T follicular helper cell (primary cell): ENCODE measurements around the gene DSCAML1.

Source experiments
- DNase-seq: peaks from one replicate; pipeline ENCODE4 v3.0.0-alpha.2; 2020; ENCODE audit warnings: low read depth

DSCAML1 gene

DNA sequence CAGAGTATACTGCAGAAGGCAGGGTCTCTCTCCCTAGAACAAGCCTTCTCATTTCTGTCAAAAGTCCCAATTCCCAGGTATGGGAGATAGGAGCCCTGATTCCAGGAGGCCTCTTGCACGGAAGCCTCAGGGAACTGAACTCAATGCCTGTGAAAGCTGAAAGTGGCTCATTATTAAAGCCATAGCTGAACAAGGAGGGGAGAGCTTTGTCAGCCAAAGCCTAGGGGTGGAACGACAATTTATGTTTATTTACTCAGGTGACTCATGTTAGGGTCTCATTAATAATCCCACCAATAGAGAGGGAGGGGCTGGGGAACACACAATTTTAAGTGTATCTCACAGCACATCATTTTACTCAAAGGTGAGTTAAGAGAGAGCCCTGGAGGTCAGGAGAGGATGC, 44.9 kb downstream of the DSCAML1 start:
- no peak for DNase-seq

DNA sequence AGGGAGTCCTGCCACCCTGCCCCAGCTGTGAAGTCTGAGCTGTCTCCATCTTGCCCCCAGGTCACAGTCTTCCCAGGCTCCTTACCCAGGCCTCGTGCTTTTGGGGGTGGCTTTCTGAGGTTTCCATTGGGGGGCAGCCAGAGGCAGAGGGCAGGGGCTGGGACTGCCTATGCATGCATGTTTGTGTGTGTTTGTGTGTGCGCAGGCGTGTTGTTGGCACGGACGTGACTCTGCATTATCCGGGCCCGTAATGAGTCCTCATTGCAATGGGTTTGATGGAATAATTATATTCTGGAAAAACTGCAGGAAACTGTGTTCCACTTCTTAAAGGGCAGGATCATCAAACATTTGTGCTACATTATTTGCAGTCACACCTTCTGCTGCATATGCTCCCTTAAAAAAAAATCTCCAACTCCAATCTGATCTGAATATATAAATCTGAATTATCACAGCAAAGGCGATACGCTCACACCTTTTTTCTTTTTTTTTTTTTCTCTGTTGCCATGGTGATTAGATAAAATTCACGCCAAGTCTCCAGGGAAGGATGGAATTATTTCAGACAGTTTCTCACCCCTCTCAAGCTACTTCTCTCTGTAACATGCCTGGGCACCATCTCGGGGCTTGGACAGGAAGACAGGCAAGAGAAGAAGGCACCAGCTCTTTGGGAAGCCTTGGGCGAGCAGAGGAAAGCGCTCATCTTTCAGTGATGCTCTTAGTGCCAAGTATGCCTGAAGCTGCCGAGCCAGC, 45.9 kb downstream of the DSCAML1 start:
- DNase-seq = no peak

DNA sequence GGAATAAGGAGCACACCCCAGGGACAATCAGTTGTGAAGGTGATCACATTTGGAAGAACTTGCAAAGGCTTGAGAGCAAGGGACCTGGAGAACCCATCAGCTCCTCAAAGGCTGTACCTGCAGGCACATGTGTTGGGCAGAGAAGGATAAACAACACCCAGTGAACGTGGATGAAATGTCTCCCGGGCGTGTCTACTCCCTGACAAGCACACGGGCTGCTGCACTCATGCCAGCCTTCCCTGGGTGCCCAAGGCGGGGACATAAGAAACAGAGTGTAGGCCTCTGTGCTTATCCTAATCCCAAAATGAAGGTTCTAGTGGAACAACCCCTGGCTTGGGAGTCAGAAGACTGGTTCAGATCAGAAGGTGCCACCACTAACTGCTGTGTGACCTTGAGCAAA, 46.7 kb downstream of the DSCAML1 start:
- no peak for DNase-seq

DNA sequence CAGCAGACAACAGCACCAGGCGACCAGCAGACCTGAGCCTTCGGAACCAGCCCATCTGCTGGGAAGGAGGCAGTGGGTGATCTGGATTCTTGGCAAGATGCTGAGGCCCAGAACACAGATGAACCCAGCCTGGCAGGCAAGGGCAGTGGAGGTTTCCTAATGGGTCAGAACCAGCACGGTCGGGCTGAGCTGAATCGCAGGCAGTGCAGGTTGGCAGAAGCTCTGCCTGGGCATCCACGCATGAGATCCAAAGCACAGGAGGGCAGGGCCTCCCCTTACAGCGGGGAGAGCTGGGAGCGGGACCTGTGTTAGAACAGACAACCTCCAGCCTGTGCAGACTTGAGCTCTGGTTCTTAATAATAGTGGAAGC, 47.5 kb downstream of the DSCAML1 start:
- no peak for DNase-seq

DNA sequence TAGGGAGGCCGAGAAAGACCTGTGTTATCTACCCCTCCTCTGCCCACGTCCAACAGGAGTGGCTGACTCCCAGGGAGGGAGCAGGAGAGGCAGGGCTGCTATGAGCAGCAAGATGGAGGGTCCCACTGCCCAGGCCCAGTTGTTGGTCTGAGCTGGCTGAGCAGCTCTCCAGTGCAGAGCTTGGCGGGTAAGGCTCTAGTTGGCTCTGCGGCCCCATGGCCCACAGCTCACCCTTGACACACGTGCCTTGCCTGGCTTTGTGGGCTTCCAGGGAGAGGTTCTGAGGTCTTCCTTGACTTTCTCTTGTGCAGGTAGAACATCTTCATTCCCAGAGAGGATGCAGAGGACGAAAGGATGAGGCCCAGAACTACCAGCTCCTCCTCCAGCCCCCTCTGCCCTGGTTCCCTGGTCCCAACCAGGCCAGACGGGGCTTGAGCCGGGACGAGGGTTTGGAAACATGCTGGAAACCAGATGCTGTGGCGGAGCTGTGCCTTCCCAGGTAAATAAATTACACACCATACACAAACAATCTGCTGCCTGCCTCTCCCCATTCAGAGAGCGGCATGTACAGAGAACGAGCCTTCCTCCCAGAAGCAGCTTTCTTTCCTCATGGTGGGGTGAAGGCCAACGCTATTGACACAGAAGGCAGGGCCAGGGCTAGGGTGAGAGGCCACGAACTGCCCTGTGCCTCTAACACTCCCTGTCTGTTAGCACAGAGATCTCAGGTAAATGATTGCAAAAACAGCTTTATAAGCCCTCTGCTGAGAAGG, 48.1 kb downstream of the DSCAML1 start:
- DNase-seq = no peak

DNA sequence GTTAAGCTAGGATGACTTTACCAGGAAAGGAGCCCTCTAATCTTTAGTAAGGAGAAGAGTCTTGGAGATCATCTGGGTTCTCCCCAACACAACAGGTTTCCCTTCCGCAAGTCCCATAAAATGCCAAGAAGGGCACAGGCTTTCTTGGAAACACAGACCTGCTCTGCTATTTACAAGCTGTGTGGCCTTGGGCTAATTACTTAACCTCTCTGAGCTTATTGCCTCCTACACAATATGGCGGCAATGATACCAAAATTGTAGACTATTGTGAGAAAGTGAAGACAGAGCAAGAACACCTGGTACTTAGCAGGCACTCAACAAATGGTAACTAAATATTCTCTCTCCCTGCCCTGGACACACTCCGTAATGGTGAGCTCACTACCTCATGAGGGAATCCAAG, 49.1 kb downstream of the DSCAML1 start:
- no peak for DNase-seq

DNA sequence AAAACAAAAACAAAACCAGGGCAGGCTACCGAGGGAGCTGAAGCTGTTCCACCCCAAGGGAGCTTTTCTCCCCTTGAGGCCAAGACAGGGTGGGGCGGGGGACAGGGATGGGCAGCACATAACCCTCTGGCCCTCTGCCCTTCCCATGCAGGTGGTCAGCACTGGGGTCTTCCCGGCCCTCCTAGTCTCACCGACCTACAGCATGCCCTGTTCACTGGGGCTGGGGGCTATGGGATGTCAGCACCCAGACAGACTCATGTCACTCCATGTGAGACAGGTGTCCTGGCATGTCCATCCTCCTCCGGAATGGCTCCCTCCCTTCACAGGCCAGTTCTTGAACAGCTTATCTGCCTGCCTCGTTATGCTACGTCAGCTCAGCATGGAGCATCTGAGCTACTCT, 51.7 kb downstream of the DSCAML1 start:
- no peak for DNase-seq

DNA sequence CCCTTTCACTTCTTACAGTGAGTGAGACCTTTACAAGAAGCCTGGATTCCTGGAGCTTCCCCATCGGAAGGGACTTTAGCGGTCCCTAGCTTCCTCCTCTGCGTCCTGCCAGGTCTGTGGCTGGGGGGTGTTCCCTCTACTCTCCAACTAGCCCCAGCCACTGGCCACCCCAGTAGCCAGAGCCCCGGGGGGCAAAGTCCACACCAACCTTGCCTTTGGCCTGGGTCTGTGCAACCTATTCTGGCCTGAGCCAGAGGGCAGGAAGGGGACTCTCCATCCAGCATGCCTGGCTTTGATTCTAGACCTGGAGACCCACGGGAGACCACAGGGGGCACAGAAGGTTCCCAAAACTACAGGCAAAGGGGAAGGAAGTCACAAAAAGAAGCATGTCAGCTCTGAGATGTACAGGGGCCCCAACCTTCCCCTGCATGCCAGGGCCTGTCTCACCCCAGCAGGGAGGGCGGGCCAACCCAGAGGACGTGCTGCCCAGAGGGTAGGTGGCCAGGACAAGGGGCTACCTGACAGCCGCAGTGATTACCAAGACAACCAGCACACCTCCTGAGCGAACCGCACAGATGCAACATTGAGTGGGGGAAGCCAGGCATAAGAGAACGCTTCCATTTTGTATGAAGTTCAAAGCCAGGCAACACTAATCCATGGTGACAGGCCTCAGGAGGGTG, 52.4 kb downstream of the DSCAML1 start:
- no peak for DNase-seq

DNA sequence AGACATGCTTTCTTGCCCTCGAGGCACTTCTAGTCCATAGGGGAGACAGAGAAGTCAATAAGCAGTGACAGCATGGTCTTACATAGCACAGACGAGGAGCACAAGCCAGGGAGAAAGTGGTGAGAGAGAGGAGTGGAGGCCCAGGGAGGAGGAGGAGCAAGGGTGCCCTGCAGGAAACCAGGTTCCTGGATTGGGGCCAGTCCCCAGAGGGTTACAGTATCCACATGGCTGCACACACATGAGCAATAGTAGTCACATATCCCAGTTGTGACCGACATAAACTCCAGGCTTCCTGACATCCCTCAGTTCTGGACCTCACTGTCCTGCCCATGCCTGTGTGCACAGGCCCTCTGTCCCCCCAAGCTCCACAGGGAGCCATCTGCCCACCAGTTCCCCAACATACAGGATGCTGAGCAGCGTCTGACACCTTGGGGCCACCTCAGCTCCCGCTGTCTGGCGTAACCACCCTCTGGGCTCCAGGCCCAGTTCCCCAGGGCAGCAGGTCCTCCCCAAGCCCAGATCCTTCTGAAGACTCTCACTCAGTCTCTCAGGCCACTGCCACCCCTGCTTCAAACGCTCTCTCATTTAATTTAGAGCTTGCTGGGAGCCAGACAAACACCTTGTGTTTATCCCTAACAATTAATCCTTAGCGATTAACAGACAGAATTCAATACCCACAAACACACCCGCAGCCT, 53.7 kb downstream of the DSCAML1 start:
- no peak for DNase-seq

DNA sequence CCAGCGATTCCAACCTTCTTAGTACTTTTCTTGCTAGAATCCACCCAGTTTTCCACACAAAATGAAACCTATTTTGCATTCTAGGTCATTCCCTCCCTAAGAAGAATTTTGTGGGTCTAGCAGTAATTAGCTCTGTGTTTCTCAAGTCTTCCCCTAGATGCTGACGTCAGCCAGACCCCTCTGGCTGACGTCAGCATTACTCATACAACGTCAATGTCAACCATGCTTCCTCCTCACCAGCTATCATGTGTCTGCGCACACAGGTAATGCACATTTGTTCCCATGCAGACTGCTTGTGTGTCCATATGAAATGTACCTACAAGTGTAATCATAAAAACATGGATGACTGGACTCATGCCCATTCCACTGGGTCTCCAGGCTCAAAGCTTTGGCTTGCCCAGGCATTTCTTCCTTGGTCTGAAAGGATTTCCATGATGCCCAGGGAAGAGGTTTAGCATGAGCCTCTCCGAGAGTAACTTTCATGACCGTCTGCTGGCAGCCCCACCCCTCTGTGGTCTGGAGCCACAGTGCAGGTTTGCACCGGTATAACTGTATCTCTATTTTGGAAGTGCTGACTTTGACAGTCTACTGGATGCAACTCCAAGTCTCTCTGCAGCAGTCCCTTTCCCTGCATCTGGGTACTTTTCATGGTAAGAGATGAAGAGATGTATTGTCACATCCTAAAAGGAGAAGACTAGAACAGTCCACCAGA, 58.6 kb downstream of the DSCAML1 start:
- DNase-seq = no peak

DNA sequence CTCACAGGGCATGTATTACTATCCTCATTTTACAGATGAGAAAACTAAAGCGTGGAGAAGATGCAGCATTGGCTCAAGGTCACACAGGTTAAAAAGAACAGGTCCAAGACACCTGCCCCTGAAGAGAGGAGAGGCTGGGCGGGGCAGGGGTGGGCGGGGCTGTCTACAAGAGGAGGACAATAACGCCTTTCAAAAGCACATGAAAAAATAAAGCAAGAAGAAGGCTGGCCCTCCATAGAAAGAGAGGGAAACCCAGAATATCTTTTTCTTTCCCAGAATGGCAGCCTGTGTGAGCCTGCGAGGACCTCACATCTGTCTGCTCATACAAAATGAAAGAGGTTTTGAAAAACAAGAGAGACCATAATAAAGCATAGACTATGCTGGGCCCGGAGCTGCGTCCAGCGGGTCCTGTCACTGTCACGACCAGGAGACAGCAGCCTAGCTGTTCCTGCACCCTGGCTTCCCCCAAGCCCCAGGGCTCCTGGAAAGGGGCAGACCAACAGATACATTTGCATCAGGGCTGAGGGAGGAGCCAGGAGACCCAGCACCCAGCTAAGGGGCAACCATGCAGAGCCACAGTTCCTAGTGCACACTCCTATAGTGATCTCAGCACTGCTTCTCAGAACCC, 61.6 kb downstream of the DSCAML1 start:
- no peak for DNase-seq

DNA sequence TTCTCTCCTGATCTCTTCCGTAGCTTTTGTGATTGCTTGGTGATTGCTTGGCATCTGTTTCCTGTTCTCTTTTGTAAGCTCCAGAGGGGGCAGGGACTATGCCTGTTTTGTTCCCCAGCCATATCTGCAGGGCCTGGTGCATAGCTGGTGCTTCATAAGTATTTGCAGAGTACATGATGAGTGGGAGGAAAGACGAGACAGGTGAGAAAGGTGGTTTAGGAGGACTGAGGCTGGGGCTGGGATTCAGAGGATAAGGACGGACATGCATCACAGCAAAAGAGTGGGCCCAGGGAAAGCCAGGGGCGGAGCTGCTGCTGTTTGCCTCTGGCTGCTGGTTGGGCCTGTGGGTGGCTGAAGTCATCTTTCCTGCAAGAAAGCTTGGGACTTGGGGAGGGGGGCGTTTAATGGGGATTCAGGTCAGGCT, 62.4 kb downstream of the DSCAML1 start:
- DNase-seq = no peak

DNA sequence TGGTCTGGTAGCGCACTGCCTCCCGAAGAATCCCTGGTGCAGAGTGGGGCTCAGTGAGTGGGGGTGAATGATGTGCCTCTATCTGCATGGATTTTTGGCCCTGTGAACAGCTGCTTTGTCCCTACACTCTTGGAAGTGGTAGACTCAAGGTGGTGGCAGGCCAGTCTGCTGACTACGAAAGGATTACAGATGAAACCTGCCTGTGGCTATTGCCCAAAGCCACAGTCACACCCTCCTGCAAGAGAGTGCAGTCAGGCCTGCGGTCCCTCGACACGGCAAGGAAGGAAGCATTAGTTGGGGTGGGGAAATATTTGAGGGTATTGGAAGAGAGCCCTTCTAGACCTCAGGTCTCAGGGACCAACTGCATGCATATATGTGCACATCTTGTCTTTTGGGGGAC, 63.7 kb downstream of the DSCAML1 start:
- no peak for DNase-seq

DNA sequence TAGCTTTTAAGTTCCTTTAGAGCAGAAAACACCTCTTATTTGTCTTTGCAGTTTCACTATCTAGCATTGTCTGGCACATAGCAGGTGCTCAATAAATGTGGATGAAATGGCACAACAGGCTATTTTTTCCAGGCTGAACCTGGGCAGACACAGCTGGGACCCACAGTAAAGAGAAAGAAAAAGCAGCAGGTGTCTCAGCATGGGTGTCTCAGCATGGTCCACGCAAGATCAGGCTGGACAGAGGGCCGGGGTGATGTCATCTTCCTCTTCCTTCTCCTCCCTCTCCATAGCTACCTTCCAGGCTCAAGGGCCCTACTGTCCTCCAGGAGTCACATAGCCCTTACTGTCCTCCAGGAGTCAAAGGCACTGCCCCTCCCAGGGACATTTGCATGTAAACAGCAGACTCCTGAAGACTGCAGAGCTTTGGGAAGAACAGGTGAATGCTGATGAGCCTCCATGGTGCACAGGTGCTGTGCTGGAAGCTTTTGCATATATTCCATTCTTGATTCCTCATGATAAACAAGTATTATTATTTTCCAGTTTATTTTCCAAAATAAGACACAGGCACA, 65.2 kb downstream of the DSCAML1 start:
- no peak for DNase-seq

DNA sequence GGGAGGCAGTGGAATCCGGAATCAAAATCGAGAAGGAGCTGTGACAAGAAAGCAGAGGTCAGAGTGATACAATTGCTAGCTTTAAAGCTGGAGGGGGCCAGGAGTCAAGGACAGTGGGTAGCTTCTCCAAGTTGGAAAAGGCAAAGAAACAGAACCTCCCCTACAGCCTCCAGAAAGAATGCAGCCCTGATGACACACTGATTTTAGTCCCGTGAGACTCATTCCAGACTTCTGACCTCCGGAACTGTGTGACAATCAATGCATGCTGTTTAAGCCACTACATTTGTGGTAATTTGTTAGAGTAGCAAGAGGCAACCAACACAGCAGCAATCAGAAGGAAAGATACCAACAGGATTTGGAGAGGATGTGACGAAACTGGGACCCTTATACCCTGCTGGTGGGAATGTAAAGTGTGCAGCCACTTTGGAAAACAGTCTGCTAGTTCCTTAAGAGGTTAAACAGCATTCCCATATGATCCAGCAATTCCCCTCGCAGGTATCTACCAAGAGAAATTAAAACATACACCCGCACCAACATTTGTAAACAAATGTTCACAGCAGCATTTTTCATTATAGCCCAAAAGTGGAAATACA, 66.7 kb downstream of the DSCAML1 start:
- DNase-seq = no peak

DNA sequence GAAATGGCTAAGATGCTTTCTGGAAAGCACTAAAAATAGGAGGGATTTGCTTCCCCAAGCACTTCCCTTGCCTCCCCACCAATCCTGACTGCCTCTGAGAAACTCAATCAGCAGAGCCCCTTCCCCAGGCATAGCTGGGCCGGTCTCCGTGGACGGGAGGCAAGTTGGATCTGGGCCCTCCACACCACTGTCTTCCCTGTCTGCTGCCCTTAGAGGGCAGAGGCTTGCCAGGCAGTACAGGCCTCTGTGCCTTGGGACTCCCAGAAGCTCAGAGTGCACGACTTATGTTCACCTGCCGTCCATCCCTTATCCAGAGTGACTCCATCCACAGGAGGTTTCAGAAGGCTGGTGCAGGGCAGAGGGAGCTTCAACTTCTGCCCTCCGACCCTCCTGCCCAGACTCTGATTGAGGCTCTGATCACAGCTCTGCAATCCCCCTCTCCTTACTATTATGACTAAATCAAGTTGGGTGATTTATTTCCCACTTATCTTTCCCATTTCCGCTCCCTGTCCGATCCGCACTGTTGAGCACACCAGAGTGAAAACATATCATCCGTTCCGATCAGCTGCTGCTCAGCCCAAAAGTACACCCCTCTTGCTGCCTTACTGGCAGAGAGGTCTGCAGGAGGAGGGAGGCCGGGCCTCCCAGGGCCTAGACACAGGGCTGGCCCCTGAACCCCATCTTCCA, 71.8 kb downstream of the DSCAML1 start:
- DNase-seq = no peak

DNA sequence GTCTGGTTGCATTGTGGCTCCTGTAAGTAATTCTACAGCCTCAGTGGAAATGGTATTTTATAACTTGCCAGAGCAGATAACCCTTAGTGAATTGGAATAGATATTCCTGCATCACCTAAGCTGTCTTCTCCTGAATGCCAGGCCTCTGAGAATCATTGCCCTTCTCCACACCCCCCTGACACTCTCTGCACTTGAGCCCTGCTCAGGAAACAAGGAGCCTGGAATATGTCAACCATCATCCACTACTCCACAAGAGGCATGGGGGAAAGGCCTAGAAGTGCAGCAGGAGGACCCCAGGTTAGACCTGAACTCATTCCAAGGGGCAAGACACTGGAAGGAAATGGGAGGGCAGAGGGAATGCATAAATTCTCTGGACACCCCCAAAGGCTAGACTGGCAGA, 72.4 kb downstream of the DSCAML1 start:
- DNase-seq = no peak

DNA sequence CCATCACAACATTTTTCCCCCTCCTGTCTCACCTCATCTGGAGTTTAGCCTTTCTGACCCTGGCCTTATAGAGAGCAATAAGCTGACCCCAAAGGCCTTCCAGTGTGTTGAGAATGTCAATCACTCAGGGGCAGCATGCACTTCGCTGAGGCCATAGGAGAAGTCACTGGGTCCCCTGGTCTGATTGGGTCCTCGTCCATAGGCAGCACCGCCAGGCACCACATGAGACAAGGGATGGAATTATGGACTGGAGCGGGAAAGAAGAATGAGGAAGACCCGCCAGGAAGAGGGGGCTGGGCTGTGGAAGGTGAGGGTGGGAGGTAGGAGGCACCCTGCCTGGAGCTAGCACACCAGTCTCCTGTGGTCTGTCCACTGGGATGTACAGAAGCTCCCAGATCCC, 72.9 kb downstream of the DSCAML1 start:
- no peak for DNase-seq

DNA sequence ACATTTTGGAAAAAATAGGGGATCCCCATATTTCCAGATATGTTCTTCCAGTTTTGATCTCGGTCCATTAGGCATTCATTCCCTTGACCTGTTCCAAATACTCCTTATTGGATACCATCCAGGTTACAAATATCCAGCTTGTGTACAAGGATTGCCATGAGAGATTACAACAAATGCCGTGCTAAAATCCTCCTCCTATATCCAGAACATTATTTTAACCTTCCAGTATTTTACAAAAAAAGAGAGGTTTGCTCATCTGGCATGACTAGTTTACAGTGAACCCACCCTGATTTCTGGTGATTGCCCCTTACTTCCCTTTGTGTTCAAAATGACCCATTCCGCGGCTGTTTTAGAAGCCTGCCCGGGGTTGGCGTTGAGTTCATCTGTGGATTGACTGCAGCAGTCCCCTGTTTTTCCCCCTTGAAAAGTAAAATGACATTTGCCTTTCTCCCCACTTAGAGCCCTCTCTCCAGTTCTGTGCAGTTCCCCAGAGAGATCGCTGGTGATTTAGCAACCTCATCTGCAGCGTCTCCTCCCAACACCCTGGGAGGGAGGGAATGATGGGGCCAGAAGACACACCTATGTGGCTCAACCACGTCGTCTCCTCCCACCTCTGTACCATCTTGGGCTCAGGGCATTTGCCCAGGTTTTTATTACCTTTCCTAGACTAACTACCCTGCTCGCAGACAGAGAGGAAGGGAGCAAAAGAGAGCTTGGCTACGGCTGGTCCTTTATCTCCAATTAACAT, 73.6 kb downstream of the DSCAML1 start:
- no peak for DNase-seq
